Loucy (cell line): ENCODE data around the gene TP53TG5.

ENCODE experiments used
- H2AFZ ChIP-seq: fragments of 200-600 bp; sonication (generic); 2 replicates; pipeline ENCODE4 v1.6.0; 2016; ENCODE audit warnings: antibody characterized with exemption, mild to moderate bottlenecking, low read length, moderate library complexity
- H3F3A ChIP-seq: fragments of 200-600 bp; 2 replicates; pipeline ENCODE4 v1.6.0; 2016; ENCODE audit warnings: antibody characterized with exemption, low read depth, mild to moderate bottlenecking
- H3K27me3 ChIP-seq: fragments of 200-600 bp; sonication (generic); 2 replicates; pipeline ENCODE4 v1.6.1; 2014; ENCODE audit warnings: low read length, mild to moderate bottlenecking; ENCODE audit not compliant: insufficient read depth, poor library complexity, severe bottlenecking
- H3K36me3 ChIP-seq: fragments of 200-600 bp; sonication (generic); 2 replicates; pipeline ENCODE4 v1.6.1; 2016; ENCODE audit warnings: low read length; ENCODE audit not compliant: insufficient read depth
- H3K4me1 ChIP-seq: fragments of 200-600 bp; sonication (generic); 2 replicates; pipeline ENCODE4 v1.5.1; 2014; ENCODE audit warnings: low read length, mild to moderate bottlenecking; ENCODE audit not compliant: insufficient read depth, poor library complexity, severe bottlenecking
- H3K4me2 ChIP-seq: fragments of 200-600 bp; sonication (generic); 2 replicates; pipeline ENCODE4 v1.6.0; 2014; ENCODE audit warnings: antibody characterized with exemption, low read length, low read depth, mild to moderate bottlenecking; ENCODE audit not compliant: poor library complexity, severe bottlenecking
- H3K4me3 ChIP-seq: fragments of 200-600 bp; sonication (generic); 2 replicates; pipeline ENCODE4 v1.5.1; 2014; ENCODE audit warnings: low read length, mild to moderate bottlenecking, mixed read lengths; ENCODE audit not compliant: poor library complexity, severe bottlenecking
- H3K79me2 ChIP-seq: fragments of 200-600 bp; sonication (generic); 2 replicates; pipeline ENCODE4 v1.6.1; 2014; ENCODE audit warnings: low read length; ENCODE audit not compliant: insufficient read depth
- H3K9ac ChIP-seq: fragments of 200-600 bp; sonication (generic); 2 replicates; pipeline ENCODE4 v1.6.0; 2014; ENCODE audit warnings: mild to moderate bottlenecking, low read depth, low read length, moderate library complexity; ENCODE audit not compliant: poor library complexity, severe bottlenecking
- H3K9me2 ChIP-seq: fragments of 200-600 bp; sonication (generic); replicated peaks from 2 replicates; pipeline ENCODE4 v1.6.1; 2016; ENCODE audit warnings: low read depth, low read length, mixed read lengths
- H3K9me3 ChIP-seq: fragments of 200-600 bp; sonication (generic); 2 replicates; pipeline ENCODE4 v1.6.1; 2014; ENCODE audit warnings: mild to moderate bottlenecking, antibody characterized with exemption, low read length, low read depth; ENCODE audit not compliant: insufficient read depth
- H4K20me1 ChIP-seq: fragments of 200-600 bp; sonication (generic); 2 replicates; pipeline ENCODE4 v1.6.0; 2014; ENCODE audit warnings: antibody characterized with exemption, low read length, mild to moderate bottlenecking; ENCODE audit not compliant: insufficient read depth, poor library complexity, severe bottlenecking
- CTCF ChIP-seq: fragments of 200-600 bp; sonication (generic); conservative IDR thresholded peaks from 2 replicates; pipeline ENCODE4 v1.5.1; 2014; ENCODE audit warnings: mild to moderate bottlenecking, antibody characterized with exemption, low read length
- EZH2phosphoT487 ChIP-seq: fragments of 200-600 bp; IDR thresholded peaks from 2 replicates; pipeline ENCODE4 v1.6.1; 2018; ENCODE audit warnings: antibody characterized with exemption, mild to moderate bottlenecking, moderate library complexity, borderline replicate concordance

Gene TP53TG5

DNA sequence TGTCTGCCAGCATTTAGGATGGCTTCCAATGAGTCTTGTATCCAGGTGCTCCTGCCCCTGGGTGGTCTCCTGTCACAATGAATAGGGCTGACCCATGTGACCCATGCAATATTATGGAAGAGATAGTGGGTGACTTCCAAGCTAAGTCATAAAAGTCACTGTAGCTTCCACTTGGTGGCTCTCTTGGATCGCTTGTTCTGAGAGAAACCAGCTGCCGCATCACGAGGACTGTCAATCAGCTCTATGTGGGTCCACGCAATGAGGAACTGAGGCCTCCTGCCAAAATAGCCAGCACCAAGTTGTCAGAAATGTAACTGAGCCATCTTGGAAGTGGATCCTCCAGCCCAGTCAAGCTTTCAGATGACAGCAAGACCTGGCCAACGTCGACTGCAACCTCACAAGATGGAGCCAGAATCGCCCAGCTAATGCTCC is 55.2 kb downstream of the TP53TG5 start:
- TF ChIP-seq EZH2phosphoT487 (no peak), CTCF (peak; percentile 29; the same call in 1 of the 2 replicates)
- Histone ChIP-seq H3K4me3 (no peak overlapping the region), H3K4me1 (peaks cover 34% of the 10 kb centered on the region), H3K36me3 (no peaks in the 10 kb centered on the region), H4K20me1 (no peaks in the 10 kb centered on the region), H3K9me3 (no peaks in the 10 kb centered on the region), H3F3A (peaks cover 4% of the 10 kb centered on the region; the same call in 1 of the 2 replicates), H3K79me2 (no peaks in the 10 kb centered on the region), H3K4me2 (no peak overlapping the region), H3K27me3 (no peaks in the 10 kb centered on the region), H3K9me2 (no peaks in the 10 kb centered on the region), H2AFZ (no peak overlapping the region), H3K9ac (no peak overlapping the region)
